HG03103 (cell line): ENCODE measurements around the gene RAPGEF5.

ENCODE experiments used
- ATAC-seq: cut with Tn5 transposase; IDR thresholded peaks from one replicate; pipeline ENCODE4 v1.9.1; 2021; ENCODE audit warnings: low read depth; ENCODE audit not compliant: unreplicated experiment

The RAPGEF5 gene, protein sequence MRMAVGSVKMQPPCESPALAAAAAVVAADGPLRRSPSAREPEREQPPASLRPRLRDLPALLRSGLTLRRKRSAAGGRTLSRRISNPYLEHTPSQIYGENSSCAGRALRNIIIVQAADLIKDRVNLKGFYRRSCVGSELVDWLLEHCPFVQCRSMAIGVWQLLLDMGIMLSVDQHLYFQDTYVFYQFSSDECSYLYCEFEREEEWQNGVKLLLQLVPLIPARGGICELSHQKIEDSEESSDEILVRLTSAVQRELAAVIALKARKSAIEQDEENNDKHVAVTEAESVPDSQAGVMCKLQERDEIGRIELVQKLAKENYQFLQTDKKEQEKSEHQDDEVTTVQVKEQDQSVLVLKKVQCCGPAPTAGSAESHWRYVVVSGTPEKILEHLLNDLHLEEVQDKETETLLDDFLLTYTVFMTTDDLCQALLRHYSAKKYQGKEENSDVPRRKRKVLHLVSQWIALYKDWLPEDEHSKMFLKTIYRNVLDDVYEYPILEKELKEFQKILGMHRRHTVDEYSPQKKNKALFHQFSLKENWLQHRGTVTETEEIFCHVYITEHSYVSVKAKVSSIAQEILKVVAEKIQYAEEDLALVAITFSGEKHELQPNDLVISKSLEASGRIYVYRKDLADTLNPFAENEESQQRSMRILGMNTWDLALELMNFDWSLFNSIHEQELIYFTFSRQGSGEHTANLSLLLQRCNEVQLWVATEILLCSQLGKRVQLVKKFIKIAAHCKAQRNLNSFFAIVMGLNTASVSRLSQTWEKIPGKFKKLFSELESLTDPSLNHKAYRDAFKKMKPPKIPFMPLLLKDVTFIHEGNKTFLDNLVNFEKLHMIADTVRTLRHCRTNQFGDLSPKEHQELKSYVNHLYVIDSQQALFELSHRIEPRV

DNA sequence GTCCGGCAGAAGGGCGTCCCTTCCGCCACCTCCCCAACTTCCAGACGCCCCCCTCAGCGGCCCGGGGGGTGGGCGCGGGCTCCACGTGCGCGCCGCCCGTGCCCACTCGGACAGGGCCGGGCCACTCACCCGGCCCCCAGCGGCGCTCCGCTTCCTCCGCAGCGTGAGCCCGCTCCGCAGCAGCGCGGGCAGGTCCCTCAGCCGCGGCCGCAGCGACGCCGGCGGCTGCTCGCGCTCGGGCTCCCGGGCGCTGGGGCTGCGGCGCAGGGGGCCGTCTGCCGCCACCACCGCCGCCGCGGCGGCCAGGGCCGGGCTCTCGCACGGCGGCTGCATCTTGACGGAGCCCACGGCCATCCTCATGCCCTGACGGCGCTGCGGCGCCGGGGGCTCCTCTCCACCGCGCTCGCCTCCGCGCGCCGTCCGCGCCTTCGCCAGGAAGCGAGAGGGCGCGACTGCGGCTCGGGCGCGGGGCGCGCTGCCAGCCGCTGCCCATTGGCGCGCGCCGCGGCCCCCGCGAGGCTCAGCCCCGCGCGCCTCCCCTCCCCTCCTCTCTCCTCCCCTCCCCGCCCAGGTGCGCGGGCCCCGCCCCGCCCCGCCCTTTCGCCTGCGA is at the start of gene RAPGEF5:
Gene RAPGEF5, minus strand, starts transcription at position 454 of the 610 bp plus-strand sequence. Its CDS starts 94 bp downstream, at position 360.
- ATAC-seq: peak; percentile 40

DNA sequence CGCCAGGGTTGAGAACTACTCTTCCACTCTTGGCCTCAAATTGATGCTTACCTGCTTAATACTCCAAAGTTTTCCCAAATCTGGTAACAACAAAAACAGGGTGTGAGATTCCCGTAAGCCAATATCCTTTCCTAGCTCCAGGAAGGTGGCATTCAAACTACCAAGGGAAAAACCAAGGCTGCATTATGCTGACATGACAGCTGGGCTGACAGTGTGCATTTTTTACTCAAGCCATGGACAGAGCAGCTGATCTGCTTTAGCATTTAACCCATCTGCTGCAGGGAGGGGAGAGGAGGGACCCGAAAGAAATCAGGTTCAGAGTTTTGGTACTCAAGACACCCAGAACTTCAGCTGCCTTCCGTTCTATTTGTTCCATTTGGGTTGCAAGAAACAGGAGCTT is 49.8 kb upstream of the RAPGEF5 start:
- no peak for ATAC-seq

DNA sequence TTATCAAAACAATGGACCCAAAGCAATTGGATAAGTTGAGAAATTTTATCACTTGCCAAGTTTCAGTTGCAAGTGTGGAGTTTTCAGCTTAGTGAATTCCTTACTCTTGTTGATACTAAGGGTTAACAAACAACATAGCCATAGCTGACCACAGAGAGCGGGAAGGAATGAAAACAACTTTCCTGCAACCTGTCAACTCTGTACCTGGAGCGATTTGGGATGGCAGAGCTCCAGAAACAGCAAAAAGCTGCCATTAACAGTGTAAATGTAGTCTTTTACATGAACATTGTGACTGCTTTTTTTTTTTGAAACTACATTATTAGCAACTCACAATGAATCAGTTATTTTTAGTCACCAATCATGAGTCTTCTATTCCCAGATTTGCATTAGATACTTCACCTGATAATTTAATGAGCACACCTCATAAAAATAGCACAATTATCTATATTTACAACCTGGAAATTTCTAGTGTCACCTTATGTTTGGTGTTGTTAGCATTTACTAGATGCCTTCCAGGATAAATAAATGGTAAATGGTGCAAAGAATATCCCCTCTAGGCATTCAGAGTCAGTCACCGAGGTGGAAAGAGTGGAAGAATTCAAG is 47.6 kb upstream of the RAPGEF5 start:
- no peak for ATAC-seq

DNA sequence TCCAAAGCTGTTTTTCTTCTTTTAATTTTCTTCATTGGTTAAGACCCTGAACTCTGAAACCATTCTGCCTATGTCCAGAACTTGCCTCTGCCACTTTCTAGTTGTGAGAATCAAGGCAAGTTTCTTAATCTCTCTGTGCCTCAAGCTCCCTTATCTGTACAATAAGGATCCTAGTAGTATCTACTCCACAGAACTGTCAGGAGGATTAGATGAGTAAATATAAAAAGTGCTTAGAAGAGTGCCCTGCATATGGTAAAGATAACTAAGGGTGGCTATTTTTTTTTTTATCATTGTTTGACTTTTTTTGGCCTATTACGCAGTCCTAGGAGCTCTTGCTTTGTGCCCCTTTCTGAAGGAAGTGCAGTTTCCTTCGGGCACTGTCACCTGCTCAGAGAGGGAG is 46.4 kb upstream of the RAPGEF5 start:
- ATAC-seq: no peak

DNA sequence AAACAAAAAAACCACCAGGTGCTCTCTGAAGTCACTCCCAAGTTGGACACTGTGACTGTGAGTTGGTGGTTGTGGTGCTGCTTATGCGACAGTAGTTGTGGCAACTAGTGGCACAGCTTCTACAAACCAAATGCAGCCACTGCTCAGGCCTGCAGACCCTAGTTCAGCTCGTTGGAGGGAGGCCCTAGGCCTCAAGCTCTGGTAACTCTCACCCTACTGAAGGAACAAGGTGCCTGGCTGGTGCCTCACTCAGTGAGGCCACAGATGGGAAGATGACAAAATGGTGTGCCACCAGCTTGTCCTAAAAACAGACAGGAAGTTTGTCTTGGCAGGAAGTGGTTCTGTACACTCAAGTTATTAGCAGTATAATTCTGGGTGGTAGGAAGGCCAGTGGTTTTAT is 45.3 kb upstream of the RAPGEF5 start:
- peak; percentile 32 for ATAC-seq

DNA sequence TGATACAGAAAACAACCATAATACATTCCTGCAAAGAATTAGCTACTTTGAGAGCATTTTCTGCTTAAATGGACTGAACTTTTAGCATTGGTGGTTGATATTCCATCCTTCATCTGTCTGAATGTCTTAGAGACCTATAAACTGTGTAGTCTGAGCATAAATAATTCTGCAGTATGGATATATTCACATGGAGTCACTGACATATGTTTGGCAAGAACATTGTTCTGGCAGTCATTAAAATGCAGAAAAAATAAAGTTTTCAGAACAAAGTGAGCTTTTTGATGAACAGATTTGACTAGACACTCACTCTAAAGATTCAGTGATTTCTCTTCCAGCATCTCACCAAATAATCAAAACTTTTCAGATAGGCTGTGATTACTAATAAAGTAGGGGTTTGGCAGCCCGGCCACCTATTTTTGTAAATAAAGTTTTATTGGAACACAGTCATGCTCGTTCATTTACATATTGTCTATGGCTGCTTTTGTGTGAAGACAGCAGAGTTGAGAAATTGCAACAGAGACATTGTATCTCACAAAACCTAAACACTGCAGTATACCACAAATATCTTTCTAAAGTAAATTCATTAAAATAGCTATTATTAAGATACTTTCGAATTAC is 44.1 kb upstream of the RAPGEF5 start:
- ATAC-seq: no peak

DNA sequence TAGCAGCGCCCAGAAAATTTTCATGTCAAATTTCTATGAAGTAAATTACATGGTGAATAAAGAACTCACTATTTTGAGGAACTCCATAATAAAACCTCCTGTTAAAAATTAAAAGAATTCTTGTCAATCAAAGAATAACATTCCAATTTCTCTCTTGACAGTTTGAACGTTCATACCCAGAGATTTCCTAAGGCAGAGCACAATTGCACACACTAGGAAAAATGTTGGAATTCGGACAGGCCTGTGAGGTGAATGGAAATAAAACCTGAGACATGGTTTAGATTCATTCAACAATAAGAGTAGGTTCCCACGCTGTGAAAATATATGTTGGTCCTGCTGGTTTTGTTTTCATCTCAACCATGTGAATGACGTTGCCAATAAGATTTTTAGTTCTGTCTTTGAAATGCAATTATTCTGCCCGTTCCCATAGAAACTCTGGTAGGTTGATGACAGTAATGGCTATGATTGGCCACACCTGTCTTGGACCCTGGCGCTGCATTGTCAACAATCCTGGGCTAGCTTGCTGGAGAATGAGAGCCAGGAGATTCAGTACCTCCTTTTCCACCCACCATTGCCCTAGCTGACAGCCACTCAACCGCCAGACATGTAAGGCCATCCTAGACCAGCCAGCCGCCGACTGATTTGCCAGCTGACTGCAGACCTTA is 43.3 kb upstream of the RAPGEF5 start:
- no peak for ATAC-seq

DNA sequence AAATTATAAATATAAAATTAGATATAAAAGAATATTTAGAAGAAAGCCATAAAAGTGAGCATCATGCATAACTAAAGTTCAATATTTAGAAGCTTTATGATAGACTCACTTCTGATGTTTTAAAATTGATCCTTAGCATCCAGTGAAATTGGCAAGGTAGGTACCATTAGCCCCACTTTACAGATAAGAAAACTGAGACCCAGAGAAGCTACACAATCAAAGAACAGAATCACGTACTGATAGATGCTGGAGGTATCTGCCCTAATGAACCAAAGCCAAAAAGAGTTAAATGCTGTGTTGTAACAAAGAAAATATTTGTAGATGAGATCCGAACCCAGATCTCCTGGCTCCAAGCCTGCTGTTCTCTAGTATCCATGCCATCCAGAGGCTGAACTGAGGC is 42.6 kb upstream of the RAPGEF5 start:
- ATAC-seq: no peak

DNA sequence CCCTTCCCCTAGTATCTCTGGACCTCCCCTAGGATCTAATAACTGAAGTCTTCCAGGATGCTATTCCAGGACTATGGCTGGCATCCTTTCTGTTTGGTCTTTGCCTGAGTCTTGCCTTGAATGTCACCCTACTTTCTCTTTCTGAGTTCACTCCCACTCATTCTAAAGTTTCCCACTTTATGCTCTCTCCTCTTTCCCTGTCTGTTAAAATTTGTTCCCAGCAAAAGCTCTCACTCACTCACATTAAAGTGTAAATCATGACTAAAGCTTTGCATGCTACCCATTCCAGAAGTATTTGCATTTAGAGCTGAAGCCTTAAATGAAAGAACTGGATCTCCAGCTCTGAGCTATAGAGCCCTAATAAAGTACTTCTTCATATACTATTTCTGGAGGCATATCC is 42.1 kb upstream of the RAPGEF5 start:
- ATAC-seq: no peak

DNA sequence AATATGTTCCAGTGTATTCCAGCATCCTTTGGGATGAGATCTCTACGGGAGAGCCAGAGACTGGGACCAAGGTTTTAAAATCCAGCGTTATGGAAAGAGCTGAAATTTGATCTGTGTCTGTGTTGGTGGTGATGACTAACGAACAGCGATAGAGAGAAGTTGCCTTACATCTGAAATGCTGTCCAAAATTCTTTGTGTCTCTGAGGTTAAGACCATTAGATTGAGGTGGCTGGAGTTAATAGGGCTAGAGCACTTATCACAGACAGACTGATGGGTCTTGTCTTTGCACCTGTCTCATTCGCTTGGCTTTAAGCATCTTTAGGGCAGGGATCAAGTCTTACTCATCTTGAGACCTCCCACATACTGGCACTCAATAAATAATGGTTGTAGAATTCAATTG is 41.0 kb upstream of the RAPGEF5 start:
- no peak for ATAC-seq

DNA sequence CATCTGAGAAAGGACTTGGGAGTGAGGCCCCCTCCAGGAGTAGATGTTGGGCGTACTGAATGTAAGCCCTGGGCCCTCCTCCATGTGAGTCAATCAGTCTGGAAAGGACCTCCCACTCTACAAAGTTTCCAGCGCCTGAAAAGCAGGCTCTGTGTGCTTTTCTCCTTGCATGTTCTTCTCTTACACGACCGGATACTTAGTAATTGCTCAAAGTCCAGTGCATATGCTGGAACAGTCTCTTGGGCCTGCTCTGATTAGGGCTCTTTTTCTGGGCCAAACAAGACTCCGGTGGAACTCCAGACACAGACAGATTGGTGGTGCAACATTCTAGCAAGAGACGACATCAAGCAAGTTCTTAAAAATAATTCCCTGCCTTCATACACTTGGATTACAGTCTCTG is 38.3 kb upstream of the RAPGEF5 start:
- ATAC-seq: no peak

DNA sequence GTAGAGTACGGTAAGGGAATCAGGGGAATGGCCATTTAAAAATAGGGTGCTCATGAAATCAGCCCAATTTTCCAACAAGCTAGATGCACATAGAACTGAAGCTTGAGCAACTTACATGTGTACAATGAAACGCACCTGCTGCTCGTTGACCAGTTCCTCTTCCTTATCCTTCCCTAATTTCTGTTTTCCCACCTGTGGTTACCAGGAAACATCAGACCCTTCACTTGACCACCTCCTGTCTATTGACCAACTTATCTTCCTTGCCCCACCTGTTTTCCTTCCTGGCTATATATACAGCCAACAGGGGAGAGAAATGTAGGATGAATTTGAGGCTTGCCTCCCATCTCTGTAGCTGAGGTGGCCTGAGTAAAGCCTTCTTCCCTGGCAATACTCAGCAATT is 37.8 kb upstream of the RAPGEF5 start:
- no peak for ATAC-seq

DNA sequence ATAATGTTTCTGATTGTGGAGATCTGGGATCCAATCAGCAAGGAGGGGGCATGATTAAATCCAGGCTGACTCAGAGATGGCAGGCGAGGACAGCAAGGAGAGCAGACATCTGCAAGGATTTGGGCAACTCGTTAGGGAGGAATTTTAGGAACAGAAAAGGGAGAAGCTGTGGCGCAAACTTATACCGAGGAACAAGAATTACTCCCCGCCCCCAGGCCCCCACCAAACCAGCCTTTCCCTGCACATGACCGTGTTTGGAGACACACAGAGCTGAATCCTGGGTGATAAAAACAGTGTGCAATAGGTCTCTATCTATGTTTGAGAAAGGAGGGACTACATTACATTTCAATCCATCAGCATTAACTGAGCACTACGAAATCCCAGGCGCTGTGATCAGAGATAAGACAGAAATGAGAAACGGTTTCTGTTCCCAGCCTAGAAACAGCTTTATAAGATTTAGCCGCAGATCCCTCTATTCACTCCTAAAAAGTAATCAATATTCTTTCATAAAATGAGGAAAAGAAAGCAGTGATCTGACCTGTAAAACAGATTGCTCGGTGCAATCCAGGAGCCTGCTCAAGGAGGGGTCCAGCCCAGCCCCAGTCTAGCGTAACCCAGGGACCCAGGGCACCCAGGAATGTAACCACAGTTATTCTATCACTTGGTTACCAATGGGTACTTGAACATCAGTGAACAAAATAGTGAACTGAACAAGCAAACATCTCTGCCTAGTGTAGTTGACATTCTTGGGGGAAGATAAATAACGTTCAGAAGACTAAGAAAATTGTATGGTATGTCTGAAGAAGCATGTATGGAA is 37.2 kb upstream of the RAPGEF5 start:
- ATAC-seq: no peak

DNA sequence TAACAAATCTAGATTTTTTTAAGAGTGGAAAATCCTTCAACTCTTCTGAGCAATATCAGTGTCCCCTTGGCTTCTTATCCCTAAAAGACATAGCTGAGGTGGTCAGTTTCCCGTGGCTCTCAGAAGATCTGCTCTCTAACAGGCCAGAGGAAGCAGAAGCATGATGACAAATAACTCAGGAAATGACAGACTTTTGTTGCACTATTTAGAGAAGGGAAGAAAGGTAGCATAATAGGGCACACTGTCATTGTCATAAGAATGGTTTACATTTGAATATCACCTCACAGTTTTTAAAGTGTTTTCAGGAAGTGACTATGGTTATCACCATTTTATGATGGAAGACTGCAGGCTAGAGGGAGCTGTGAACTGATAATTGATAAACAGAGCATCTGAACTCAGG is 33.6 kb upstream of the RAPGEF5 start:
- no peak for ATAC-seq

DNA sequence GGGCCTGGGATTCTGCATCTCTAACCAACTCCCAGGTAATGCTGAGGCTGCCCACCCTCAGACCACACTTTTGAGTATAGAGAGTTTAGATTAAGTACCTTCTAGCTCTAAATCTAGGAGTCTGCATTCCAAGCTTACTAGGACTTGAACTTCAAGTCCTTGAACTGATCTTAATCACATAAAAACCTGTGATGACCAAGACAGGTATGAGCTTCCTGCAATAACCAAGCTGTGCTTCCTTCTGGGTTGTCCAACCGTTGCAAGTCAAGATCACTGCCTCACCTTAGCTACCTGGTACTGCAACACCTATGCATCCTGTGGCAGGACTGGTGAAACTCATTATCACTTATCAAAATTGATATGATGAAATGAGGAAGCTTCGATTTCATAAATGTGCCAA is 32.9 kb upstream of the RAPGEF5 start:
- no peak for ATAC-seq

DNA sequence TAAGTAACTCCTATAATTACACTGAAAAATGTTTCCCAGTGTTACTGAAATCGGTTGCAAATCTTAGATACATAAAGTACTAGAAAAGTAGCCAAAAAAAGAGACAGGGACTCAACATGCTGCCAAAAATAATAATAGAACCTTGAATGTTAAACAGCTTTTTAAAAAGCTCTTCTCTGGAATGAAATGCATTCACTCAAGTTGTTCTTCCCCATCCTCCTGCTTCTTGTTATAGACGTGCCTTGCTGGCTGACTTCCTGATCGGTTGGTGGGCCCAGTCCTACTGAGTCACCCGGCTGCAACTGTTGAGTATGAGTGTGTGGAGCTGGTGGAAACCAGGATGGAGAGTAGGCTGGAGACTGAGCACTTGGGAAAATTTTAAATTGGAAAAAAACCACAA is 30.6 kb upstream of the RAPGEF5 start:
- ATAC-seq: no peak

DNA sequence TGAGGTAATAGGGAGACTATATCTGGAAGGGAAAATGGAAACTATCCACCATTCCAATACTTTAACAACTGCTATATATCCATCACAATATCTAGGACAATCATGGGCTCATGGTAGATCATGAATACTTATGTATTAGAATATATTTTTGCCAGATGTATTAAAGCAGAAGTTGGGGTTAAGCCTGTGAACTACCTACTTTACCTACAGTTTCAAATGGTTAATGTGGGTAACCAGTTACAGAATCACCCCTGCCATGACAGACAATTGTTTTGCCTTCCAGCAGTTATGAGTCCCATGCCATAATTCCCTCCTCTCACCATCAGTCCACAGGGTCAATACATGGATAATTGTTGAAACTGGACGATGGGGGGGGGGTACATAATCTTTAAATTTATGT is 29.9 kb upstream of the RAPGEF5 start:
- ATAC-seq: peak; percentile 49

DNA sequence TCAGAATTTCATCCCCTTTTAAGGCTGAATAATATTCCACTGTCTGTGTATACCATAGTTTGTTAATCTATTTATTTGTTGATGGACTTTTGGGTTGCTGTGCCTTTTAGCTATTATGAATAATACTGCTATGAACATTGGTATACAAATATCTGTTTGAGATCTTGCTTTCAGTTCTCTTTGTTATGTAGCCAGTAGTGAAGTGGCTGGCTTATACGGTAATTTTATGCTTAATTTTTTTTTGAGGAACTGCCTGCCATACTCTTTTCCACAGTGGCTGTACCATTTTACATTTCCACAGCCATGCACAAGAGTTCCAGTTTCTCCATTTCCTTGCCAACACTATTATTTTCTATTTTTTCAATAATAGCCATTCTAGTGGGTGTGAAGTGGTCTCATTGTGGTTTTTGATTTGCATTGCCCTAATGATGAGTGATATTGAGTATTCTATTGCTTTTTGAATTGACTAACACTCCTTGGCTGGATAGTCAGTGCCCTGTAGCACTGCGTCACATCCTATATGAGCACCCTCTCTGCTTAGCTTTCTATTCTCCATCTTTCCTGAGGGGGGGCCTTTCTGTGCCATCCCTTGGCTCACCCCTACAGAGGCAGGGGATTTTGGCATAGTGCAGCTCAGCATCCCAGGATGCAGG is 29.4 kb upstream of the RAPGEF5 start:
- ATAC-seq: peak; percentile 54

DNA sequence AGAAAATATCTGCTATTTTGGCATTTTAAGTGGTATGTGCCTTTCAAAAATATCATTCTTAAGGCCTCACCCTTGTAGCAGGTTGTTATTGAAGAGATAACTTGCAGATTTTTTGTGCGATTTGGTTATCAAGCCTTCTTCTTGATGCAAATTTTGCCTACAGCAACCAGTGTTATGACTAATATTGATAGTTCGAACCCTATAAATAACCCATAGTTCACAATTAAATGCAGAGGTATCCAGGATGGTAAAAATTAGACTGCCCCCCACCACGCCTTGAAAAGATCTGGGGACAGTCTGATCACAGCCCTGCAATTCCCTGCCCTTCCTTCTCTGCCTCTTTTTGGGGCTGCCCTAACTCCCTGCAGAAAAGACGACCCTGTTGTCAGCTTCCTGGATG is 28.4 kb upstream of the RAPGEF5 start:
- ATAC-seq: no peak
